Inferior parietal cortex (tissue), 1 donor: ENCODE results near the gene SUB1.
"Not testable (repeated sequence)": the region's sequence is repeated elsewhere in the genome, so short reads cannot be mapped to it uniquely, and the experiment has no call there.

Experiments used
- DNase-seq: peaks from one replicate; pipeline ENCODE4 v3.0.0-alpha.2; 2016; ENCODE audit errors: extremely low spot score

Gene SUB1

DNA sequence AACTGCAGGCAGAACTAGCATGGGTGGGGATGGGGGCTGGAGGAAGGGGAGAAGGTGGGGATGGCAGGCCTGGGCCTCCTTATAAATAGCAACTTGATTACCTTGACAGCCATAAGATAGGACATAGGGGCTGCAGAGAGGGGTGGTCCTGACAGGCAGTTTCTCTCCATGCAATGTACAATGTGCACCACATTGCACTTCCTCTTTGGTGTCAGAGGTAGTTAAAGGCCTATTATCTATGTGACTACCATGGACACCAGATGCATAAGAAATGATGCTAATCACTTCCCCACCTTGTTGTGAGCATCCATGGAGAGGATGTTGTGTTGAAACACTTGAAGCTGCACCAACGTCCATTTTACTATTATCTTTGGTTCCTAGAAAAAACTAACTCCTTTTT, 20.2 kb upstream of the SUB1 start:
- no peak for DNase-seq

DNA sequence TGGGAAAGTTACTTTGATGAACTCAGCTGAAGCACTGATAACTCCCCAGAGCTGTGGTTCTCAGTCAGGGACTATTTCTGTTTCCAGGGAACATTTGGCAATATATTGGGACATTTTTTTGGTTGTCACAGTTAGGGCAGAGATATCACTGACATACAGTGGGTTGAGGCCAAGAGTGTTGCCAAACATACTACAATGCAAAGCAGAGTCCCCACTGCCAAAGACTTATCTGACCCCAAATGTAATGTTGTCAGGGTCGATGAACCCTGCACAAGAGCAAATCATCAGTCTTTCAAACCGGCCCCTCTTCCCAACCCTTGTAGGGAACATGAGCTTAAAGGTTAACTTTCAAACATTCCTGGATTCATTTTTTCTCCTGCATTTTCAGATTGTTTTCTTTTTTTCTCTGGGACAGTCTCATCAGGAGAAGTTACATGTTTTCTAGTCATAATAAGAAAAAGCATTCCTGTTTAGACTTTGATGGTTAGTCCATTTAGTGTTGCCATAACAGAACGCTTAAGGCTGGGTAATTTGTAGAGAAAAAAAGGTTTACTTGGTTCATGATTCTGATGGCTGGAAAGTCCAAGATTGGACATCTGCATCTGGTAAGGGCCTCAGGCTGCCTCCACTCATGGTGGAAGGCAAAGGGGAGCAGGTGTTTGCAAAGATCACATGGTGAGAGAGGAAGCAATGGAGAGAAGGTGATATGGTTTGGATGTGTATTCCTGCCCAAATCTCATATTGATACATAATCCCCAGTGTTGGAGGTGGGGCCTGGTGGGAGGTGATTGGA, 18.8 kb upstream of the SUB1 start:
- DNase-seq = no peak

DNA sequence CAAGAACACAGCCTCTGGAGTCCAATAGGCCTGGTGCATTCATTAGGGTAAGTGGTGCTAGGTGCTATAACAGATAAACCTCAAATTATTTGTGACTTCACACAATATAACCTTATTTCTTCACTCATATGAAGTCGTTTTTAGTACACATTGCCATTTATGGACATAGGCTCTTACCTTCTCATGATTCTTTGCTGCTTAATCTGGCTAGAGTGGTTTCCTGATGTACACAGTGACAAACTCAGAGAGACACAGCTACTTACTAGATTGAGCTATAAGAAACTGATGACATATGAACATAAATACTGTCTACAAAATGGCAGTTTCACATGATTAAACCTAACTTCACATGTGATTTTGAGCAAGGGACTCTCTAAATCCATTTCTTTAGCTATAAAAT, 14.2 kb upstream of the SUB1 start:
- DNase-seq = no peak

- no peak for DNase-seq
These were observed 12.4 kb upstream of the SUB1 start for GRCh38 chr5:32572778-32573480.

DNA sequence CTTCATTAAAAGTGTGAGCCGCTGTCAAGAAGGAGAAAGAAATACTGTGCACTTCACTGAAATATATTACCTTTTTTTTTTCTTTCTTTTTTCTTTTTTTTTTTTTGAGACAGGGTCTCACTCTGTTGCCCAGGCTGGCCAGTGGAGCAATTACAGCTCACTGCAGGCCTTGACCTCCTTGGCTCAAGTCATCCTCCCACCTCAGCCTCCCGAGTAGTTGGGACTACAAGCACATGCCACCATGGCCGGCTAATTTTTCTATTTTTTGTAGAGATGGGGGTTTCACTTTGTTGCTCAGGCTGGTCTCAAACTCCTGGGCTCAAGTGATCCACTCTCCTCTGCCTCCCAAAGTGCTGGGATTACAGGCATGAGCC, 11.9 kb upstream of the SUB1 start:
- DNase-seq = not testable (repeated sequence)

DNA sequence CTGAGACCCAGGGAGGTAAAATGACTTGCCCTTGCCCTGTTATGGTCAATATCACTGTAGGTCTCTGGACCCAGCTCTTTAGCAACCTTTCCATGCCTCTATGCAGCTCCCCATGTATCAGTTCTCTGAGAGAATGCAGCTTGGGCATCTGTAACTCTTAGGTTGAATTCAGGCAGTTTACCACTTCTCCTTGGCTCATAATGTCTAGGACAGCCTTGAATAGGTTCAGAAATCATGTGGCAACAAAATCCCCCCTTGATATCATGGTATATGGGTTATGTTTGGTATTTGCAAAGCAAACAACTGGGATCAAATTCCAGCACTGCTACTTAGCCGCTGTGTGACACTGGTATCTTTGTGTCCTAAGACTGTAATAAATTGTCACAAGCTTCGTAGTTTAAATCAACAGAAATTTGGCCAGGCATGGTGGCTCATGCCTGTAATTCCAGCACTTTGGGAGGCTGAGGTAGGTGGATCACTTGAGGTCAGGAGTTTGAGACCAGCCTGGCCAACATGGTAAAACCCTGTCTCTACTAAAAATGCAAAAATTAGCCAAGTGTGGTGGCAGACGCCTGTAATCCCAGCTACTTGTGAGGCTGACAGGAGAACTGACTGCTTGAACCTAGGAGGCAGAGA, 10.7 kb upstream of the SUB1 start:
- DNase-seq = no peak

- no peak for DNase-seq
These were observed 7.0 kb upstream of the SUB1 start for GRCh38 chr5:32578363-32578762.

DNA sequence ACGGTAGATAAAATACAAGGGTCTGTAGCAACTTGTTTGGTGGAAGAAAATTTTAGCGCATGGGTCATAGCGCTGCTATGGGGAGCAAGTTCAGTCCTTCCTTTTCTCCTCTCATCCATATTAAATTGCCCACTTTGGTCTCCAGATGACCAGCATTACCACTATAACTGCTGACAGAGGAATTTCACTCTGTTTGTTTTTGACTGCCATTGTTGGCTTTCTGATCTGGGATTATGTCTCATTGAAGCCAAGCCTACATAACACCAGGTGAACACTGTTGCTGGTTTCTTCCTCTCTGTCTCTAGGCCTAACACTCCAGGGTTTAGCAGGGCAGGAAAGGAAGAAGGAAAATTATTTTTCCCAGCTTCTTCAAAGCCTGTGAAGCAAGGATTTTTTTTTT, 6.6 kb upstream of the SUB1 start:
- no peak for DNase-seq

- no peak for DNase-seq
These were observed 4.2 kb upstream of the SUB1 start for GRCh38 chr5:32581010-32581785.

DNA sequence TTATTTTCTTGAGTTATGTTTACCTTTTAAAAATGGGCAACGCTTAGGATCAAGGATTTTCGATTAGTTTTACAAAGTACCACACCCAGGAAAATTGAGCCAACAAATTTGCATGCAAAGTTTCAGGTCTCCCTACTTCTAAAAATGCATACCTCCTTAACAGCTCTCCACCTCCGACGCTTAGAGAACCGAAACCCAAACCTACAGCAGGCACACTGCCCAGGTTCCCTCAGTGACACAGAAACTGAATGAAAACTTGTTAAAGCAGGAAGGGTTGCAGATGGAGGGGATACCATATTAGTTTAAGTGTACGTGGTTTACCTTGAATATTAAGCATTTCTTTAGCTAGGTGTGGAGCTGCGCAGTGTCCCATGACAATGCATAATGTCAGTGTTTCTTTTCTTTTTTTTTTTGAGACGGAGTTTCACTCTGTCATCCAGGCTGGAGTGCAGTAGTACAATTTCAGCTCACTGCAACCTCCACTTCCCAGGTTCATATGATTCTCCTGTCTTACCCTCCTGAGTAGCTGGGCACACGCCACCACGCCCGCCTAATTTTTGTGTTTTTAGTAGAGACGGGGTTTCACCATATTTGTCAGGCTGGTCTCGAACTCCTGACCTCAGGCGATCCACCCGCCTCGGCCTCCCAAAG, 1.6 kb upstream of the SUB1 start:
- no peak for DNase-seq

- DNase-seq = no peak
These were observed 711 bp upstream of the SUB1 start for GRCh38 chr5:32584646-32585045.

GRCh38 chr5:32585122-32585445, 273 bp upstream of the SUB1 start:
- no peak for DNase-seq

DNA sequence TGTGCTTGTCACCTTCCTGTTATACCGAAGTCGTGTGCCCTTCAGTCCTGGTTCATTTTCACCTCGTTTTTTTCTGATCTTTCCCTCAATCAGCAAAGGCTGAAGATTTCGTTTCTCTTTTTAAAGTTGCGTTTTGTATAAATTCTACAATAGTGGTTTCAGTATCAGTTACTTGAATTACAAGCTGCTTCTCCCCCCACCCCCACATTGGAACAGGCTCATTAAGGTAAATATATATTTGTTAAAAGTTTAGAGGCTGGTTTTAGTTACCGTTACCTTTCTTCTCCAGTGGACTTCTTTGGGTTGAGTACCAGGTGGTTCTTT, 881 bp downstream of the SUB1 start:
- DNase-seq = no peak

GRCh38 chr5:32587067-32587551, 1.8 kb downstream of the SUB1 start:
- DNase-seq = no peak

DNA sequence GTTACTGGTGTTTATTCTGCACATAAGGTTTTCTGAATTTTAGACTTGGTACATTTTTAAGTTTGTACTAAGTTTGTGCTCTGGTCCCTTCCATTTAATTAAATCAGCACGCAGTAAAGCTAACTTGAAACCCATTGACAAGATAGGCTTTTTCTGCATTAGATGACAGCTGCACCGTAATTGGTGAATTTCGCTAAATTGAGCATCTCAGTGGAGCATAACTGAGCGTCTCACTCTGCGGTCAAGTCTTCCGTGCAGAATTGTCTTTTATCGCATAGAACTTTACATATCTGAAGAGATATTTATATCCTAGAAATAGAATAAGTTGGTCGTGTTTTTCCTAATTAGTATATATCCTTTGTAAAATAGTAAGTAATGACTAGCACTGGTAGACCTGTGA, 4.1 kb downstream of the SUB1 start:
- DNase-seq = no peak

DNA sequence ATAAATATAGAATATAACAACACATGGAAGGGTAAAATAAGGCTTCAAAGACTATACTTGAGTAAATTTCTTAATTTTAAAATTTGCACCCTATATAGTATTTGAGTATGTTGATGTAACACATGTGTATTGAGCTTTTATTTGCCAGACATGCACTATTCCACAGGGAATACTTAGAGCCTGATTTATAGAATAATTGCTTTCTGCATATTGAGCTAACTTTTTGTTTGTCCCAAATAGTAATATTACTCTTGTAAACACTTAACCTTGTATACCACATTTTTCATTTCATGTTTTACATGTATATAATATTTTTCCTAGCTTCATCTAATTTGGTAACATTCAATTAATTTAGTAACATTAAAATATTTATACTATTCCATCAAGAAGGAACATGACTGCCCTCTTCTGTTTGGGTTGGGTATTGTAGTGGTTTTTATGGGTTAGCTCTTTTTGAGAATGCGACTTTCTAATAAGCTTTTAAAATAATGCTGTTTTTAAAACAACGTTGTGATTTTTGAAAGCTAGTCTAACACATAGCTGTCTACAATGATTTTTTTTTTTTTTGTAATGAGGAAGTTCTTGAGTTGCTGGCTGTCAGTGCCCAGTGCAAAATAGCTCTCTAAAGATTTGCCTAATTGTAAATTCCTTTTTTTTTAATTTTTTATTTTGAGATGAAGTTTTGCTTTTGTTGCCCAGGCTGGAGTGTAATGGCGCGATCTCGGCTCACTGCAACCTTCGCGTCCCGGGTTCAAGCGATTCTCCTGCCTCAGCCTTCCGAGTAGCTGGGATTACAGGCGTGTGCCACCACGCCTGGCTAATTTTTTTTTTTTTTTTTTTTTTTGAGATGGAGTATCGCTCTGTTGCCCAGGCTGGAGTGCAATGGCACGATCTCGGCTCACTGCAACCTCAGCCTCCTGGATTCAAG, 4.8 kb downstream of the SUB1 start:
- DNase-seq = peak; percentile 89

DNA sequence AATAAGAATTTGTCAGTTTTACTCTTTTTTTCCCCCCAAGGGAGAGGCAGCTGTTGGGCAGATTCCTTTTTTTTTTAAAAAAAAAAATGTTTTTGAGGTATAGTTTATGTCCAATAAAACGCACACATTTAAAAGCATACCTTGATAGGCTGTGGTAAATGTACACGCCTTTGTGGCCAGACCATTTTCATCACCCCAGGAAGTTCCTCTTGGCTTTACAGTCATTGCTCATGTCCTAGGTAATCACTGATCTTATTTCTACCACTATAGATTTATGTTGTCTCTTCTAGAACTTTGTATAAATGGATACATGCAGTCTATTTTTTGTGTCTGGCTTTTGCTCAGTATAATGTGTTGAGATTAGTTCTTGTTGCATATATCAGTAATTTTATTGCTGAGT, 9.8 kb downstream of the SUB1 start:
- DNase-seq = no peak

DNA sequence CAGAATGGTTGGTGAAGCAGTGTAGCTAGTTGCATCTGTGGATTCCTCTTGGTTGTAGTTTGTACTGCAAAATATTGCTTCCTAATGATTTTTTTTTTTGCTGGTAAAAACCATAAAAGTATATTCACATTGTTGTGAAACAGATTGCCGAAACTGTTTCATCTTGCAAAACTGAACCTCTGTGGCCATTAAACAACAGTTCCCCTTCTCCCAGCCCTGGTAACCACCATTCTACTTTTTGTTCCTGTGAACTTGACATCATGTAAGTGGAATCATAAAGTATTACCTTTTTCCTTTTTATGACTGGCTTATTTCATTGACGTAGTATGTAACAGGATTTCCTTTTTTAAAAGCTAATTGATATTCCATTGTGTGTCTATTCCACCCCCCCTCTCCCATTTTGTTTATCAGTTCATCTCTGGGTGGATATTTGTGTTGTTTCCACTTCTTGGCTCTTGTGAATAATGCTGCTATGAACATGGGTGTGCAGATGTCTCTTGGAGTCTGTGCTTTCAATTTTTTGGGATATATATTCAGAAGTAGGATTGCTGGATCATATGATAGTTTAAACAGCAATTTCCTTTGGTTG, 11.8 kb downstream of the SUB1 start:
- no peak for DNase-seq

GRCh38 chr5:32598260-32598937, 13.0 kb downstream of the SUB1 start:
- no peak for DNase-seq
